Lower leg skin (tissue), 3 donors: Measurements from ENCODE around the gene NUAK1.

ENCODE experiments used
- CTCF ChIP-seq, 3 donors: fragments of 450-650 bp; IDR thresholded peaks; one replicate each; pipeline ENCODE4 v1.5.1; 2016; ENCODE audit warnings: antibody characterized with exemption in 3 of 3, mild to moderate bottlenecking in 3 of 3, moderate library complexity in 2 of 3
- POLR2A ChIP-seq, 2 donors: fragments of 450-650 bp; IDR thresholded peaks; one replicate each; pipeline ENCODE4 v1.6.1; 2016 to 2017; ENCODE audit warnings: antibody characterized with exemption in 2 of 2, mild to moderate bottlenecking in 1 of 2, moderate library complexity in 1 of 2

GRCh38 chr12:106080791-106081170 is 58.0 kb downstream of the NUAK1 start:
- TF ChIP-seq POLR2A (IDR thresholded peaks at IDR 0.05) (no peak), CTCF (IDR thresholded peaks at IDR 0.05) (no peak)
